ENCODE data around the gene ZCCHC14. TPM values are rescaled to one million over a fixed set of nuclear protein-coding genes. Genes with fewer than 3 reads are reported as not detected.

Gene ZCCHC14
- total and polyA plus RNA-seq, 2 of the 13 experiments (the other 11 are each of a cell fraction or from before 2014, with no cell fraction given), result 12.4 to 12.5 TPM

DNA sequence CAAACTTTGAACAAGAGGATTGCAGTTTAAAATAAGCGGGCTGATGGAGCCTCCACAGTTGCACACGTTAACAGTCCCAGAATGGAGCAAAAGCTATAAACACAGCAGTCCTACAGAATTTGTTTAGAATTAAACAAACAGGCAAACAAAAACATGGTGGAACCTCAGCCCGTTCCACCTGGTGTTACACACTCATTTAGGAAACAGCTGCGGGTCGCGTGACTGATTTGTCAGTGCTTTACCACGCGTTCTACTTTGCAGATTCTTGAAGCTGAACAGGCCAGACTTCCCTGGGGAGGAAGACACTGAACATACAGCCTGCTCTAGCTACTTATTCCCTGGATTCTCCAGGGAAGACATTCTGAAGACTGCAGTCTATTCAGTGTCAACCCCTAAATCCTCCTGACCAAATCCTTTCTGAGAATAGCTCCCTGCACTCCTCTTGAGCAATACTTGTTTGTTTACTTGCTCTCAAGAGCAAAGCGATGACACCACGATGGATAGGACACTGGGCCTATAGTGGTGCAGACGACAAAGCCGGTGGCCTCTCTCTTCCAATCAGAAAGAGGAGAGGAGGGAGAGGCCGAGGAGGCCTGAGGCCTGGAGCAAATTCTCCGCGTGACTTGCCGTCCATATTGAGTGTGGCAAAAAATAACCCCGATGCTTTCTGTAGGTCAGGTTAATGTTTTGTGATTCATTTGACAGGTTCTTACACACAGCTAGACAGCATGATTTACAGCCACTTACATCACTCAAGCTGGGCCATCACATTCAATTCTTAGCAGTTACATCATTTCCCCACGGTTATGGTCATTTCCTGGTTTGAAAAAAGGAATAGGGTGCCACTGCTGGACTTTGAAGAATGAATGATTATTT lies 104.6 kb downstream of the ZCCHC14 start (continued):
- TF ChIP-seq, protein P1, sequence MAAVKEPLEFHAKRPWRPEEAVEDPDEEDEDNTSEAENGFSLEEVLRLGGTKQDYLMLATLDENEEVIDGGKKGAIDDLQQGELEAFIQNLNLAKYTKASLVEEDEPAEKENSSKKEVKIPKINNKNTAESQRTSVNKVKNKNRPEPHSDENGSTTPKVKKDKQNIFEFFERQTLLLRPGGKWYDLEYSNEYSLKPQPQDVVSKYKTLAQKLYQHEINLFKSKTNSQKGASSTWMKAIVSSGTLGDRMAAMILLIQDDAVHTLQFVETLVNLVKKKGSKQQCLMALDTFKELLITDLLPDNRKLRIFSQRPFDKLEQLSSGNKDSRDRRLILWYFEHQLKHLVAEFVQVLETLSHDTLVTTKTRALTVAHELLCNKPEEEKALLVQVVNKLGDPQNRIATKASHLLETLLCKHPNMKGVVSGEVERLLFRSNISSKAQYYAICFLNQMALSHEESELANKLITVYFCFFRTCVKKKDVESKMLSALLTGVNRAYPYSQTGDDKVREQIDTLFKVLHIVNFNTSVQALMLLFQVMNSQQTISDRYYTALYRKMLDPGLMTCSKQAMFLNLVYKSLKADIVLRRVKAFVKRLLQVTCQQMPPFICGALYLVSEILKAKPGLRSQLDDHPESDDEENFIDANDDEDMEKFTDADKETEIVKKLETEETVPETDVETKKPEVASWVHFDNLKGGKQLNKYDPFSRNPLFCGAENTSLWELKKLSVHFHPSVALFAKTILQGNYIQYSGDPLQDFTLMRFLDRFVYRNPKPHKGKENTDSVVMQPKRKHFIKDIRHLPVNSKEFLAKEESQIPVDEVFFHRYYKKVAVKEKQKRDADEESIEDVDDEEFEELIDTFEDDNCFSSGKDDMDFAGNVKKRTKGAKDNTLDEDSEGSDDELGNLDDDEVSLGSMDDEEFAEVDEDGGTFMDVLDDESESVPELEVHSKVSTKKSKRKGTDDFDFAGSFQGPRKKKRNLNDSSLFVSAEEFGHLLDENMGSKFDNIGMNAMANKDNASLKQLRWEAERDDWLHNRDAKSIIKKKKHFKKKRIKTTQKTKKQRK (IDR thresholded peaks at IDR 0.05; ENCODE audit: low read length), result peak; percentile 4; the same call in 1 of the 2 replicates
- TF ChIP-seq TCF7 (IDR thresholded peaks at IDR 0.05; ENCODE audit: low read depth), result peak; percentile 71
- TF ChIP-seq ZNF782 (CRISPR knock-in tag; IDR thresholded peaks at IDR 0.05; ENCODE audit: borderline replicate concordance), result peak; percentile 88; the same call in 1 of the 2 replicates
- TF ChIP-seq, protein P2, sequence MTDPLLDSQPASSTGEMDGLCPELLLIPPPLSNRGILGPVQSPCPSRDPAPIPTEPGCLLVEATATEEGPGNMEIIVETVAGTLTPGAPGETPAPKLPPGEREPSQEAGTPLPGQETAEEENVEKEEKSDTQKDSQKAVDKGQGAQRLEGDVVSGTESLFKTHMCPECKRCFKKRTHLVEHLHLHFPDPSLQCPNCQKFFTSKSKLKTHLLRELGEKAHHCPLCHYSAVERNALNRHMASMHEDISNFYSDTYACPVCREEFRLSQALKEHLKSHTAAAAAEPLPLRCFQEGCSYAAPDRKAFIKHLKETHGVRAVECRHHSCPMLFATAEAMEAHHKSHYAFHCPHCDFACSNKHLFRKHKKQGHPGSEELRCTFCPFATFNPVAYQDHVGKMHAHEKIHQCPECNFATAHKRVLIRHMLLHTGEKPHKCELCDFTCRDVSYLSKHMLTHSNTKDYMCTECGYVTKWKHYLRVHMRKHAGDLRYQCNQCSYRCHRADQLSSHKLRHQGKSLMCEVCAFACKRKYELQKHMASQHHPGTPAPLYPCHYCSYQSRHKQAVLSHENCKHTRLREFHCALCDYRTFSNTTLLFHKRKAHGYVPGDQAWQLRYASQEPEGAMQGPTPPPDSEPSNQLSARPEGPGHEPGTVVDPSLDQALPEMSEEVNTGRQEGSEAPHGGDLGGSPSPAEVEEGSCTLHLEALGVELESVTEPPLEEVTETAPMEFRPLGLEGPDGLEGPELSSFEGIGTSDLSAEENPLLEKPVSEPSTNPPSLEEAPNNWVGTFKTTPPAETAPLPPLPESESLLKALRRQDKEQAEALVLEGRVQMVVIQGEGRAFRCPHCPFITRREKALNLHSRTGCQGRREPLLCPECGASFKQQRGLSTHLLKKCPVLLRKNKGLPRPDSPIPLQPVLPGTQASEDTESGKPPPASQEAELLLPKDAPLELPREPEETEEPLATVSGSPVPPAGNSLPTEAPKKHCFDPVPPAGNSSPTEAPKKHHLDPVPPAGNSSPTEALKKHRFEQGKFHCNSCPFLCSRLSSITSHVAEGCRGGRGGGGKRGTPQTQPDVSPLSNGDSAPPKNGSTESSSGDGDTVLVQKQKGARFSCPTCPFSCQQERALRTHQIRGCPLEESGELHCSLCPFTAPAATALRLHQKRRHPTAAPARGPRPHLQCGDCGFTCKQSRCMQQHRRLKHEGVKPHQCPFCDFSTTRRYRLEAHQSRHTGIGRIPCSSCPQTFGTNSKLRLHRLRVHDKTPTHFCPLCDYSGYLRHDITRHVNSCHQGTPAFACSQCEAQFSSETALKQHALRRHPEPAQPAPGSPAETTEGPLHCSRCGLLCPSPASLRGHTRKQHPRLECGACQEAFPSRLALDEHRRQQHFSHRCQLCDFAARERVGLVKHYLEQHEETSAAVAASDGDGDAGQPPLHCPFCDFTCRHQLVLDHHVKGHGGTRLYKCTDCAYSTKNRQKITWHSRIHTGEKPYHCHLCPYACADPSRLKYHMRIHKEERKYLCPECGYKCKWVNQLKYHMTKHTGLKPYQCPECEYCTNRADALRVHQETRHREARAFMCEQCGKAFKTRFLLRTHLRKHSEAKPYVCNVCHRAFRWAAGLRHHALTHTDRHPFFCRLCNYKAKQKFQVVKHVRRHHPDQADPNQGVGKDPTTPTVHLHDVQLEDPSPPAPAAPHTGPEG (CRISPR knock-in tag; IDR thresholded peaks at IDR 0.05), result peak; percentile 65; the same call in 1 of the 2 replicates
- peak; percentile 27; the same call in 1 of the 2 replicates for TF ChIP-seq GZF1 (CRISPR knock-in tag; IDR thresholded peaks at IDR 0.05)
- TF ChIP-seq, protein P3, sequence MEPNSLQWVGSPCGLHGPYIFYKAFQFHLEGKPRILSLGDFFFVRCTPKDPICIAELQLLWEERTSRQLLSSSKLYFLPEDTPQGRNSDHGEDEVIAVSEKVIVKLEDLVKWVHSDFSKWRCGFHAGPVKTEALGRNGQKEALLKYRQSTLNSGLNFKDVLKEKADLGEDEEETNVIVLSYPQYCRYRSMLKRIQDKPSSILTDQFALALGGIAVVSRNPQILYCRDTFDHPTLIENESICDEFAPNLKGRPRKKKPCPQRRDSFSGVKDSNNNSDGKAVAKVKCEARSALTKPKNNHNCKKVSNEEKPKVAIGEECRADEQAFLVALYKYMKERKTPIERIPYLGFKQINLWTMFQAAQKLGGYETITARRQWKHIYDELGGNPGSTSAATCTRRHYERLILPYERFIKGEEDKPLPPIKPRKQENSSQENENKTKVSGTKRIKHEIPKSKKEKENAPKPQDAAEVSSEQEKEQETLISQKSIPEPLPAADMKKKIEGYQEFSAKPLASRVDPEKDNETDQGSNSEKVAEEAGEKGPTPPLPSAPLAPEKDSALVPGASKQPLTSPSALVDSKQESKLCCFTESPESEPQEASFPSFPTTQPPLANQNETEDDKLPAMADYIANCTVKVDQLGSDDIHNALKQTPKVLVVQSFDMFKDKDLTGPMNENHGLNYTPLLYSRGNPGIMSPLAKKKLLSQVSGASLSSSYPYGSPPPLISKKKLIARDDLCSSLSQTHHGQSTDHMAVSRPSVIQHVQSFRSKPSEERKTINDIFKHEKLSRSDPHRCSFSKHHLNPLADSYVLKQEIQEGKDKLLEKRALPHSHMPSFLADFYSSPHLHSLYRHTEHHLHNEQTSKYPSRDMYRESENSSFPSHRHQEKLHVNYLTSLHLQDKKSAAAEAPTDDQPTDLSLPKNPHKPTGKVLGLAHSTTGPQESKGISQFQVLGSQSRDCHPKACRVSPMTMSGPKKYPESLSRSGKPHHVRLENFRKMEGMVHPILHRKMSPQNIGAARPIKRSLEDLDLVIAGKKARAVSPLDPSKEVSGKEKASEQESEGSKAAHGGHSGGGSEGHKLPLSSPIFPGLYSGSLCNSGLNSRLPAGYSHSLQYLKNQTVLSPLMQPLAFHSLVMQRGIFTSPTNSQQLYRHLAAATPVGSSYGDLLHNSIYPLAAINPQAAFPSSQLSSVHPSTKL (CRISPR knock-in tag; IDR thresholded peaks at IDR 0.05), result peak; percentile 91
- TF ChIP-seq AGO1 (IDR thresholded peaks at IDR 0.05; ENCODE audit: low read depth, low read length, poor library complexity, severe bottlenecking), result no peak
- TF ChIP-seq, protein P4, sequence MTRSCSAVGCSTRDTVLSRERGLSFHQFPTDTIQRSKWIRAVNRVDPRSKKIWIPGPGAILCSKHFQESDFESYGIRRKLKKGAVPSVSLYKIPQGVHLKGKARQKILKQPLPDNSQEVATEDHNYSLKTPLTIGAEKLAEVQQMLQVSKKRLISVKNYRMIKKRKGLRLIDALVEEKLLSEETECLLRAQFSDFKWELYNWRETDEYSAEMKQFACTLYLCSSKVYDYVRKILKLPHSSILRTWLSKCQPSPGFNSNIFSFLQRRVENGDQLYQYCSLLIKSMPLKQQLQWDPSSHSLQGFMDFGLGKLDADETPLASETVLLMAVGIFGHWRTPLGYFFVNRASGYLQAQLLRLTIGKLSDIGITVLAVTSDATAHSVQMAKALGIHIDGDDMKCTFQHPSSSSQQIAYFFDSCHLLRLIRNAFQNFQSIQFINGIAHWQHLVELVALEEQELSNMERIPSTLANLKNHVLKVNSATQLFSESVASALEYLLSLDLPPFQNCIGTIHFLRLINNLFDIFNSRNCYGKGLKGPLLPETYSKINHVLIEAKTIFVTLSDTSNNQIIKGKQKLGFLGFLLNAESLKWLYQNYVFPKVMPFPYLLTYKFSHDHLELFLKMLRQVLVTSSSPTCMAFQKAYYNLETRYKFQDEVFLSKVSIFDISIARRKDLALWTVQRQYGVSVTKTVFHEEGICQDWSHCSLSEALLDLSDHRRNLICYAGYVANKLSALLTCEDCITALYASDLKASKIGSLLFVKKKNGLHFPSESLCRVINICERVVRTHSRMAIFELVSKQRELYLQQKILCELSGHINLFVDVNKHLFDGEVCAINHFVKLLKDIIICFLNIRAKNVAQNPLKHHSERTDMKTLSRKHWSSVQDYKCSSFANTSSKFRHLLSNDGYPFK (CRISPR knock-in tag; IDR thresholded peaks at IDR 0.05; ENCODE audit: borderline replicate concordance), result peak; percentile 70; the same call in 1 of the 2 replicates

Measured in HepG2 (cell line).